ENCODE results near the gene STYXL1. TPM values are rescaled to one million over a fixed set of nuclear protein-coding genes. Genes with fewer than 3 reads are reported as not detected.

STYXL1 gene
- total RNA-seq, 1 experiment from 2014 or later: 21.3 TPM

DNA sequence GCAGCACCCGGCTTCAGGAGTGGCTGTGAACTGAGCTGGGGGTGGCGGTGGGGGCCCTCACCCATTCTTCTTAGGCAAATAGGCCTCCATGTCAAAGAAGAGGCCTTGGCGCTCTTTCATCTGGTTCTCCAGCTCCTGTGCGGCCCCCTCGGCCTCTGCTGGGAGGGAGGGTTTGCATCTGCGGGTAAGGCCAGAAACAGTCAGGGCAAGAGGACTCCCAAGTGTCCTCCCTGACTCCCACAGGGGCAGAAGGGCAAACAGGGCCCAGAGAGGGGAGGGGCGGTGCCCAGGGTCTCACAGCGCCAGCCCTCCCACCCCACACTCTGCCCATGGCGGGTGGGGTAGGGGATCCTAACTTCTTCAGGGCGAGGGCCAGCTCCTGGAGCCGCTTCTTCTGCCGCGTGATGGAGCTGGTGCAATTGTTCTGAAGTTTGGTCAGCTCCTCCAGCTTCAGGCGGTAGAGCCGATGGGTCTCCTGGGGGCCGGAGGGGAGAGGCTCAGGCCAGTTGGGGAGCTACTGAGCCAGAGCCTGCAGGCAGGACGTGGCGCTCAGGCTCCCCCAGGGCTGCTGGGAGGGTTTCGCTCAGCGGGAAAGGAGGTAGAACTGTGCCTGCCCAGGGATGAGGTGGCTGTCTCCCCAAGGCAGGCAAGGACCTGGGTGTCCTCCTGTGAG lies 55.6 kb downstream of the STYXL1 start (continued):
- TF ChIP-seq CREB1 (CRISPR knock-in tag; IDR thresholded peaks at IDR 0.05): no peak
- no peak for TF ChIP-seq SMAD4 (CRISPR knock-in tag; IDR thresholded peaks at IDR 0.05)
- TF ChIP-seq, protein P1, sequence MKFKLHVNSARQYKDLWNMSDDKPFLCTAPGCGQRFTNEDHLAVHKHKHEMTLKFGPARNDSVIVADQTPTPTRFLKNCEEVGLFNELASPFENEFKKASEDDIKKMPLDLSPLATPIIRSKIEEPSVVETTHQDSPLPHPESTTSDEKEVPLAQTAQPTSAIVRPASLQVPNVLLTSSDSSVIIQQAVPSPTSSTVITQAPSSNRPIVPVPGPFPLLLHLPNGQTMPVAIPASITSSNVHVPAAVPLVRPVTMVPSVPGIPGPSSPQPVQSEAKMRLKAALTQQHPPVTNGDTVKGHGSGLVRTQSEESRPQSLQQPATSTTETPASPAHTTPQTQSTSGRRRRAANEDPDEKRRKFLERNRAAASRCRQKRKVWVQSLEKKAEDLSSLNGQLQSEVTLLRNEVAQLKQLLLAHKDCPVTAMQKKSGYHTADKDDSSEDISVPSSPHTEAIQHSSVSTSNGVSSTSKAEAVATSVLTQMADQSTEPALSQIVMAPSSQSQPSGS (CRISPR knock-in tag; IDR thresholded peaks at IDR 0.05; ENCODE audit: borderline replicate concordance, low read depth): no peak
- TF ChIP-seq, protein P2, sequence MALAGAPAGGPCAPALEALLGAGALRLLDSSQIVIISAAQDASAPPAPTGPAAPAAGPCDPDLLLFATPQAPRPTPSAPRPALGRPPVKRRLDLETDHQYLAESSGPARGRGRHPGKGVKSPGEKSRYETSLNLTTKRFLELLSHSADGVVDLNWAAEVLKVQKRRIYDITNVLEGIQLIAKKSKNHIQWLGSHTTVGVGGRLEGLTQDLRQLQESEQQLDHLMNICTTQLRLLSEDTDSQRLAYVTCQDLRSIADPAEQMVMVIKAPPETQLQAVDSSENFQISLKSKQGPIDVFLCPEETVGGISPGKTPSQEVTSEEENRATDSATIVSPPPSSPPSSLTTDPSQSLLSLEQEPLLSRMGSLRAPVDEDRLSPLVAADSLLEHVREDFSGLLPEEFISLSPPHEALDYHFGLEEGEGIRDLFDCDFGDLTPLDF (CRISPR knock-in tag; IDR thresholded peaks at IDR 0.05): no peak
- TF ChIP-seq ZBTB21 (CRISPR knock-in tag; IDR thresholded peaks at IDR 0.05; ENCODE audit: borderline replicate concordance): no peak
- TF ChIP-seq, protein P3, sequence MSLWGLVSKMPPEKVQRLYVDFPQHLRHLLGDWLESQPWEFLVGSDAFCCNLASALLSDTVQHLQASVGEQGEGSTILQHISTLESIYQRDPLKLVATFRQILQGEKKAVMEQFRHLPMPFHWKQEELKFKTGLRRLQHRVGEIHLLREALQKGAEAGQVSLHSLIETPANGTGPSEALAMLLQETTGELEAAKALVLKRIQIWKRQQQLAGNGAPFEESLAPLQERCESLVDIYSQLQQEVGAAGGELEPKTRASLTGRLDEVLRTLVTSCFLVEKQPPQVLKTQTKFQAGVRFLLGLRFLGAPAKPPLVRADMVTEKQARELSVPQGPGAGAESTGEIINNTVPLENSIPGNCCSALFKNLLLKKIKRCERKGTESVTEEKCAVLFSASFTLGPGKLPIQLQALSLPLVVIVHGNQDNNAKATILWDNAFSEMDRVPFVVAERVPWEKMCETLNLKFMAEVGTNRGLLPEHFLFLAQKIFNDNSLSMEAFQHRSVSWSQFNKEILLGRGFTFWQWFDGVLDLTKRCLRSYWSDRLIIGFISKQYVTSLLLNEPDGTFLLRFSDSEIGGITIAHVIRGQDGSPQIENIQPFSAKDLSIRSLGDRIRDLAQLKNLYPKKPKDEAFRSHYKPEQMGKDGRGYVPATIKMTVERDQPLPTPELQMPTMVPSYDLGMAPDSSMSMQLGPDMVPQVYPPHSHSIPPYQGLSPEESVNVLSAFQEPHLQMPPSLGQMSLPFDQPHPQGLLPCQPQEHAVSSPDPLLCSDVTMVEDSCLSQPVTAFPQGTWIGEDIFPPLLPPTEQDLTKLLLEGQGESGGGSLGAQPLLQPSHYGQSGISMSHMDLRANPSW (CRISPR knock-in tag; conservative IDR thresholded peaks at IDR 0.05; ENCODE audit: low read depth): no peak
- no peak for TF ChIP-seq CBFB (CRISPR knock-in tag; IDR thresholded peaks at IDR 0.05; ENCODE audit: low read depth)

DNA sequence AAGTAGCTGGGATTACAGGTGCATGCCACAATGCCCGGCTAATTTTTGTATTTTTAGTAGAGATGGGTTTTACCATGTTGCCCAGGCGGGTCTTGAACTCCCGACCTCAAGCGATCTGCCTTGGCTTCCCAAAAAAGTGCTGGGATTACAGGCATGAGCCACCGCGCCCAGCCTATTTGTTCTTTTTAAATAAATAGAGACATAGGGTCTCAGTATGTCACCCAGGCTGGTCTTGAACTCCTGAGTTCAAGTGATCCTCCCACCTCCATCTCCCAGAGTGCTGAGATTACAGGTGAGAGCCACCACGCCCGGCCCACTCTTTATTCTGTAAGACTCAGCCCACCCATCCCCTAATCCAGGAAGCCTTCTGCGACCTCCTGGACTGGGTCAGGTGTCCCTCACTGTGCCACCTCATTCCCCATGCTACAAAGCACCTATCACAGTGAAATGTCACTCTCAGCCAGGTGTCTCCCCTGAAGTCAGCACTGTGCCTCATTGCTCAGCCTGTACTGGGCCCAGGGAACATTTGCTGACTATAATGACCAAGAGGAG lies 56.2 kb downstream of the STYXL1 start:
- no peak for DNase-seq (ENCODE audit: low spot score)
- POLR2A ChIA-PET: no interaction called here

More for the DNA sequence above, 56.2 kb downstream of the STYXL1 start:
- H3K36me3 Mint-ChIP-seq: peaks cover 9% of the 10 kb centered on the region
- H3K27me3 Mint-ChIP-seq (ENCODE audit: low read depth): no peaks in the 10 kb centered on the region
- H3K4me1 Mint-ChIP-seq: peaks cover 24% of the 10 kb centered on the region
- no peak overlapping the region for H3K27ac Mint-ChIP-seq
- no peak for ATAC-seq
- H3K9me3 Mint-ChIP-seq: no peaks in the 10 kb centered on the region
- no peak for TF ChIP-seq CREM (CRISPR knock-in tag; IDR thresholded peaks at IDR 0.05)
- TF ChIP-seq, protein P4, sequence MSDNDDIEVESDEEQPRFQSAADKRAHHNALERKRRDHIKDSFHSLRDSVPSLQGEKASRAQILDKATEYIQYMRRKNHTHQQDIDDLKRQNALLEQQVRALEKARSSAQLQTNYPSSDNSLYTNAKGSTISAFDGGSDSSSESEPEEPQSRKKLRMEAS (CRISPR knock-in tag; IDR thresholded peaks at IDR 0.05): no peak
- no peak for TF ChIP-seq CBFB (CRISPR knock-in tag; IDR thresholded peaks at IDR 0.05; ENCODE audit: low read depth)
- TF ChIP-seq, protein P5, sequence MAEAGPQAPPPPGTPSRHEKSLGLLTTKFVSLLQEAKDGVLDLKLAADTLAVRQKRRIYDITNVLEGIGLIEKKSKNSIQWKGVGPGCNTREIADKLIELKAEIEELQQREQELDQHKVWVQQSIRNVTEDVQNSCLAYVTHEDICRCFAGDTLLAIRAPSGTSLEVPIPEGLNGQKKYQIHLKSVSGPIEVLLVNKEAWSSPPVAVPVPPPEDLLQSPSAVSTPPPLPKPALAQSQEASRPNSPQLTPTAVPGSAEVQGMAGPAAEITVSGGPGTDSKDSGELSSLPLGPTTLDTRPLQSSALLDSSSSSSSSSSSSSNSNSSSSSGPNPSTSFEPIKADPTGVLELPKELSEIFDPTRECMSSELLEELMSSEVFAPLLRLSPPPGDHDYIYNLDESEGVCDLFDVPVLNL (CRISPR knock-in tag; IDR thresholded peaks at IDR 0.05; ENCODE audit: borderline replicate concordance, low read depth): no peak
- TF ChIP-seq ESRRA (CRISPR knock-in tag; IDR thresholded peaks at IDR 0.05; ENCODE audit: borderline replicate concordance): no peak
- no peak for TF ChIP-seq RORB (CRISPR knock-in tag; IDR thresholded peaks at IDR 0.05)
- TF ChIP-seq, protein P6, sequence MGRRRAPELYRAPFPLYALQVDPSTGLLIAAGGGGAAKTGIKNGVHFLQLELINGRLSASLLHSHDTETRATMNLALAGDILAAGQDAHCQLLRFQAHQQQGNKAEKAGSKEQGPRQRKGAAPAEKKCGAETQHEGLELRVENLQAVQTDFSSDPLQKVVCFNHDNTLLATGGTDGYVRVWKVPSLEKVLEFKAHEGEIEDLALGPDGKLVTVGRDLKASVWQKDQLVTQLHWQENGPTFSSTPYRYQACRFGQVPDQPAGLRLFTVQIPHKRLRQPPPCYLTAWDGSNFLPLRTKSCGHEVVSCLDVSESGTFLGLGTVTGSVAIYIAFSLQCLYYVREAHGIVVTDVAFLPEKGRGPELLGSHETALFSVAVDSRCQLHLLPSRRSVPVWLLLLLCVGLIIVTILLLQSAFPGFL (CRISPR knock-in tag; IDR thresholded peaks at IDR 0.05; ENCODE audit: borderline replicate concordance): no peak
- no peak for TF ChIP-seq NR1H2 (CRISPR knock-in tag; IDR thresholded peaks at IDR 0.05)
- no peak overlapping the region for H3K4me3 Mint-ChIP-seq
- CTCF ChIA-PET: interaction anchor here (0.6 to 2.0 kb wide), 7 partner anchors 10 to 323 kb away, joined by 3 to 9 read pairs (median 4); no protein-coding TSS in a partner anchor

All from WTC11 (cell line).